Hematopoietic multipotent progenitor cell treated with erythropoietin and hydrocortisone succinate and interleukin-3 and kit ligand, for 8 days (in vitro differentiated cells): ENCODE results near the gene CALCB.

ENCODE experiments used
- DNase-seq: peaks from one replicate; pipeline ENCODE4 v3.0.0-alpha.2; 2015

CALCB gene

GRCh38 chr11:15119352-15119751 is 46.0 kb downstream of the CALCB start:
- no peak for DNase-seq

- no peak for DNase-seq
Observed at GRCh38 chr11:15119826-15120225, 46.4 kb downstream of the CALCB start.

- no peak for DNase-seq
Observed at GRCh38 chr11:15123849-15124248, 50.5 kb downstream of the CALCB start.

GRCh38 chr11:15124528-15124927 is 51.1 kb downstream of the CALCB start:
- no peak for DNase-seq

GRCh38 chr11:15127341-15127740 is 53.9 kb downstream of the CALCB start:
- no peak for DNase-seq
